GM21515 (cell line): ENCODE data around the gene PVALEF.
"Not testable (repeated sequence)": the region's sequence is repeated elsewhere in the genome, so short reads cannot be mapped to it uniquely, and the experiment has no call there.

Source experiments
- ATAC-seq: cut with Tn5 transposase; IDR thresholded peaks from one replicate; pipeline ENCODE4 v1.9.1; 2021; ENCODE audit not compliant: unreplicated experiment

Gene PVALEF

DNA sequence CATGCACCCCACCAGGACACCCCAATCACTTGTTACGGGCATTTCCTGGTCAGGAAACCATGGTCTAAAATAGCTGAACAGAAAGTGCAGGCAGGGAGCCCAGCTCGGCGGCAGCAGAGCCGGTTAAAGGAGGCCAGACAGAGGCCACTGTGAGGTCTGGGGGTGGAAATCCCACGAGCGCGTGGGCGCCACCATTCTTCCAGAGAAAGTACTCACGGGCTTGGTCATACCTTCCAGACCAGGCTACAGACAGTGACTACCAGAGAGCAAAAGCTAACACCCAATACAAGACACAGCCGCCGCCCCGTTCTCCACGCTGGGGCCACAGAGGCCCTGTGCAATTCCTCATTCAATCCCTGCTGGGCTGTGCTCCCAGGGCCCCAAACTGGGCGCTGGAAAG lies 45.6 kb downstream of the PVALEF start:
- no peak for ATAC-seq

DNA sequence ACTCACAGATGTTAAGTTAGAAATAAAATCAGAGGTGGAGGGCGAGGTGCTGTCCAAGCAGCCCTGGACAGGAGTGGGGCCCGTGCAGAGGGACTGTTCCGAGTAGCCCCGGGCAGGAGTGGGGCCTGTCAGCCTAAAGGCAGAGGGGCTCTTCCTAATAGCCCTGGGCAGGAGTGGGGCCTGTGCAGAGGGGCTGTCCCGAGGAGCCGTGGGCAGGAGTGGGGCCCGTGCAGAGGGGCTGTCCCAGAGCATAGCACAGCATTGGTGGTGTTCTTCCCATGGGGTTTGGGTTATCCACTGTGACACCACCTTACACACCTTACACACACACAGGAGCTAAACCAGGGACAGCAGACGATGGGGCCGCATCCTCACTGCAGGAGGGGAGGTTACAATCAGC lies 47.1 kb downstream of the PVALEF start:
- no peak for ATAC-seq

DNA sequence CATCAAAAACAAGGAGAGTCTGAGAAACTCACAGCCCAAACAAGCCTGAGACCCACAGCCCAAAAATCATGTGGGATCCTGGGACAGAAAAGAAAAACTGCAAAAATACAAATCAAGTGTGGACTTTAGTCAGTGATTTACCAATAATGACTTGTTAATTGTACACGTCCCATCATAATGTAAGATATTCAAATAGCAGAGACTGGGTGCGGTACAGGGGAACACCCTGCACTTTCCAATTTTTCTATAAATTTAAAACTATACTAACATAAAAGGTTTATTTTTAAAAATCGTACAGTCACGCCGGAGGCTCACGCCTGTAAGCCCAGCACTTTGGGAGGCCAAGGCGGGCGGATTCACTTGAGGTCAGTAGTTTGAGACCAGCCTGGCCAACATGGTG lies 48.7 kb downstream of the PVALEF start:
- no peak for ATAC-seq

DNA sequence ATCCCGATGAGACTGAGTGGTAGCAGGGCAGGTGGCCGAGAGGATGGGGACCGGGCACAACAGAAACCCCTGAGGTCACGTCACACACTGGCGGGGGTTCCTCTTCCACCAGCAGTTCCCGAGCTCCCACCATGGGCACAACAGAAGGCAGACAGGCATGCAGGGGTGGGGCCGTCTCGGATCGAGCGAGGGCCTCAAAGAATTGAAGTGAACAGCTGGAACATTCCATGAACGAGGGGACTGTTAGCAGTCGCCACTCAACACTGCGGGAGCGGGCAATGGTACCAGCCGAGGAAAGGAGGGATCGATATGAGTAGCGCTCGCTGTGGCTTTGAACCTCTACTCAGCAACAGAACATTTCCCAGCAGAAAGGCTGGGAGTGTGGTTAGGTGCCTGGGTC lies 52.2 kb downstream of the PVALEF start:
- no peak for ATAC-seq

DNA sequence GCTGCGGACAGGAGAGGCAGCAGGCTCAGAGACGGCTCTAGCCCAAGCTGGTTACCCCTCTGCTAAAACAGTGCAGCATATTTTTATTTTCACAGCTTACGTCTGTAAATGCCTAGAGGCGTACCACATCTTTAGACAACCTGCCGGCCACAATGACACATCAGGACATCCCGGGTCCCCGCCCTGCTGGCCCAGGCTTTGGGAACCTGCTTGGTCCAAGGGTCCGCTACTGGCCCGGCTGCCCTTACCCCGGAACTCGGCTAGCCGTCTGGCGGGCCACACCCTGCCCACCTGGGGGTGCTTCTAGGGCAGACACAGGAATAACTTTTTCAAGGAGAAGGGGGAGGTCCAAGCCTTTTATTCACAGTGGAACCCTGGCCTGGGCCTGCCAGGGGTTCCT lies 53.2 kb downstream of the PVALEF start:
- no peak for ATAC-seq

DNA sequence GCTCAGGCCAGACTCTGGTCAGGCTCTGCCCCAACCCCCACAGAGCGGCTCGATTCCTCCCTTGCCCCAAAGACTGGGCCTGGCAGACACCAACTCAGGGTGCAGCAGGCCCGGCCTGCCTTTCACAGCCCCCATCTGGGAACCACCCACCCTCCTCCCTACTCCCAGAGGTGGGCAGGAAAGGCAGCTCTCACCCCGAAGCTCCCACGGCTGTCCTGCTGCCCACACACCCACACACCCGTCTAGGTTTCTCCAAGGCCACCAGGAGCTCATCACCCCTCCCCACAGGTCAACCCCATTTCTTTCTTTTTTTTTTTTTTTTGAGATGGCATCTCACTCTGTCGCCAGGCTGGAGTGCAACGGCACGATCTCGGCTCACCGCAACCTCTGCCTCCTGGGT lies 53.7 kb downstream of the PVALEF start:
- ATAC-seq: no peak

DNA sequence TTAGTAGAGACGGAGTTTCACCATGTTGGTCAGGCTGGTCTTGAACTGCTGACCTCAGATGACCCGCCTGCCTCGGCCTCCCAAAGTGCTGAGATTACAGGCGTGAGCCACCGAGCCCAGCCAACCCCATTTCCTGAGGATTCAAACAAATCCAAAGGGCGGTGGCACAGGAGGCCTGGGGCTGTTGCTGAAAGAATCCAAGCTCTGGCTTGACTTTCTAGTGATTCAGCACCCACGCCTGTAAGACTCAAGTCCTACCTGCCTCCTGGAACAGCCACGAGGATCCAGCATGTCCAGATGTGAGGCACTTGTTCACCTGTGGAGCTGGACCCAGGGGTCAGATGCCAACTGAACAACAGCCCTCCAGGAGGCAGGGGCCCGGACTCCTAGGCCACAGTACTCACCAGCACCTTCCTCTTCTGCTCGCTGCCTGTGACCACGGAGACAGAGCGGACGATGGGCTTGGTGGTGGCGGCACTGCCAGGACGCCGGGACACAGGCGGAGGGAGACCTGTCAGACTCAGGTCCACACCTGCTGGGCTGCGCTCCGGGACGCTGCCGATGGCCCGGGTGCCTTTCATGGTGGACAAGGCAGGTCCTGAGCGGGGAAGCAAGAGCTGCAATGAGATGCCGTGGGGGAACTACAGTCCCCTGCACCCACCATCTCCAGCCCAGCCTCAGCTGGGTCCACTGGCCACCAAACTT lies 54.3 kb downstream of the PVALEF start:
- ATAC-seq: no peak

DNA sequence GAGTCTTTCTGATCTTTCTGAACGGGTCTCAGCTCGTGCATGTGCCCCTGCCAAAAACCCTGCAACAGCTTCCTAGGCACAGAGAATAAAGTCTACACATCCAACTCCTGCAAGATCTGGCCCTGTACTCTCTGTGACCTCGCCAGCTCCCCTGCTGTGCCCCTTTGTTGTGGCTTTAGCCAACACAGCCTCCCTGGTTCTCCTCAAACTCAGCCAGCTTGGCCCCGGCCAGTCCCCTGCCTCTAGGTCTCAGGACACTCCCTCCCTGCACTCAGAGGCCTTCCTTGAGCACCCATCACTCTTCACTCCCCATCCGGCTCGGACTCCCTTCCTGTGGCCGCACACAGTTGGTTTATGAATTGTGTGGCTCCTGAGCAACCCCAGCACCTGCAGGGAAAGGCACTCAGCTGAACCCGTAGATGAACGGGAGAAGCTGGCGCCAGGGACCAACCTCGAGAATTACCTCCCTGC lies 56.1 kb downstream of the PVALEF start:
- no peak for ATAC-seq

DNA sequence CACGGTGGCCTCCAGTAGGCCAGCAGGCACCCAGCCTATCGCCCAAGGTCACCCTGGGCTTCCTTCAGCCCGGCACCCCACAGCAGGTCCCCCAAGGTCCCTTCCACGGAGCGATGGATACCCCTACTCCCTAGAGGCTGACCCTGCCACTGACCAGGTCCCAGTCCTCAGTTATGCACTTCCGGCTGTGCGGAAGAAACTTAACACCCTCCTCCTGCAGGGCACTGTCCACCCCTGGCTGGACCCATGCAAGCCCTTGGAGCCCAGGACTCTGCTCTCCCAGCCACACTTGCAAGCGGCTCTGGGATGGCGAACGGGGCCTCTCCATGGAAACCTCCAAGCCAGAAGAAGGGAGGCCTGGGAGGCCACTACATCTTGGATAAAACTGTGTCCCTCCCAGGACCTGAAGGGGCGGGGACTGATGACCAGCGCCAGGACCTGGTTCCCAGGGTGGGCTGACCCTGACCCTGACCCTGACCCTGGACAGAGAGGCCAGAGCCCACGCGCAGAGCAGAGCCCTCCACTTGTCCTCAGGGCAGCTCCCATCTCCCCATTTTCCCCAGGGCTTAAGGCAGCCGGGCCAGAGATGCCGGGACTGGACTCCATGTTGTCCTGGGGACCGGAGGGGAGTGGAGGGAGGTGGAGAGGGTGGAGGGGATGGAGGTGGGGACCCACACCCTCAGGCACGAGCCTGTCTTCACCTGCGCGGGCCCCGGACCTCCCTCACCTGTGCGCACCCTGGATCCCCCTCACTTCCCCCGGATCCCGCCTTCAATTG lies 56.7 kb downstream of the PVALEF start:
- no peak for ATAC-seq

DNA sequence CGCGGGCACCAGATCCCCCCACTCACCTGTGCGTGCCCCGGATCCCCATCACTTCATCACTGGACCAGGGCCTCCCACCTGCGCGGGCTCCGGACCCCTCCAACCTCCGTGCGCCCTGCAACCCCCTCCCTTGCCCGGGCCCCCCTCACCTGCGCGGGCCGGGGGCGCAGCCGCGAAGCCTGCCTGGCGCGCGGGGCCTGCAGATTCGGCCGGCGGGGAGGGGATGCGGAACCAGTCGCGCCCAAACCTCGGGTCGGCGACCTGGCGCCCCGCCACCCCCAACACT lies 57.3 kb downstream of the PVALEF start:
- ATAC-seq: no peak

DNA sequence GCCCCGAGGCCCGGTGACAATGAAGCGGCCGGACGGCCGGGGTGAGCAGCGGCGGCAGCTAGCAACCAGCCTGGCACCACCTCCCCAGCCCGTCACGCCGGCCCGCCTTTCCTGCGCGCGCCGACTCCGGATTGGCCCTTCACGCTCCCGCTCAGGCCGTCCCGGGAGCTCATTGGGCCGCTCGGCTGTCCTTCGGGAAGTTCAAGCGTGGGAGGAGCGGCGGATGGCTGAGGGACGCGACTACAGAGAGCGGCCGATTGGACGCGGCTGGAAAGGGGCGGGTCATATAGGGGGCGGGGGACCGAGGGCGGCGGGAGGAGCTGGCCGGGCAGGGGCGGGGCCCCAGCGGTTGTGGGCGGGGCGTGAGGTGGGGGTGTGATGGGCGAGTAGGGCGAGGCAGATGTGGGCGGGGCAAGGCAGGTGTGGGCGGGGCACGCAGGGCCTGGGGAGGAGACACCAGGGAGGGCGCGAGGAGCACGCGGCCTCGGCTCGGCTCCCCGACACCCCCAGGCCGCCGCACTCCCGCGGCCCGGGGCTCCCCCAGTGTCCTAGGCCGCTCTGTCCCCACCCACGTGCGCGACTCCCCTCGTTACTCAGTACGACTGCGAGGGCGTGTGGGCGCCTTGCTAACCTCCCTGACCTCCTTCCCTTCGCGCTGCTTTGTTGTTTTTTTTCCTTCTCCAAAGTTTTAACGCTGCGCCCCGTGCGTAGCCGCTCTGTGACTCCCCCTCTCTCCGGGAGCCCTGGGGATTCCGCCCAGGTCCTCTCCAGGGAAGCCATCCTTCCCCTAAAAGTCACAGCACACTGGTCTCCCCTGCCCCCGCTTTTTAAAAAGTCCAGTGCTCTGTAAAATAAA lies 57.8 kb downstream of the PVALEF start, which contains the start of gene CEP131:
TSS of gene CEP131 (minus strand) at position 60 of the 856 bp plus-strand sequence. CDS start 2,909 bp downstream, outside the sequence.
- ATAC-seq: peak; percentile 93

DNA sequence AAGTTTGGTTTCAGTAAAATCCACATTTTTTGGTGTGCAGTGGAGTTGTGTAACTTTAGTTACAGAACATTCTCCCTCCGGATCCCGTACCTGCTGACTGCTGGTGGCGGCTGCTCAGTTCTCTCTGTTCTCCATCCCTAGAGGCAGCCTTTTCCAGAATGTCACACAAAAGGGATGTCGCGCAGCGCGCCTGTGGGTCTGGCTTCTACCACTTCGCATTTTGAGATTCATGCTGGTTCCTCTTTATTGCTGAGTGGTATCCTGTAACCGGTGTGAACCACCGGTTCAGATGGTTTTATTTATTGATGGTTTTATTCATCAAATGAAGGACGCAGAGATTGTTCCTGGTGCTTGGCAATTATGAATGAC lies 58.4 kb downstream of the PVALEF start:
- ATAC-seq: no peak

DNA sequence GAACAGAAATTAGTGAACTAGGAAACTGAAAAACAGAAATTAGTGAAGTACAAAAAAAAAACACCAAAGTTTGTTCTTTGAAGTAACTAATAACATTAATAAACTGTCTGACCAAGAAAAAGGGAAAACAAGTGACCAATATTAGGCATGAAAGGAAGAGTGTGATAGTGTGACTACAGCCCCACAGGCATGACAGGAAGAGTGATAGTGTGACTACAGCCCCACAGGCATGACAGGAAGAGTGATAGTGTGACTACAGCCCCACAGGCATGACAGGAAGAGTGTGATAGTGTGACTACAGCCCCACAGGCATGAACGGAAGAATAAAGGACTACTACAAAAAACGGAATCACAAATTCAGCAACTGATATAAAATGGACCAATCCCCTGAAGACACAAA lies 62.3 kb downstream of the PVALEF start:
- ATAC-seq: not testable (repeated sequence)

DNA sequence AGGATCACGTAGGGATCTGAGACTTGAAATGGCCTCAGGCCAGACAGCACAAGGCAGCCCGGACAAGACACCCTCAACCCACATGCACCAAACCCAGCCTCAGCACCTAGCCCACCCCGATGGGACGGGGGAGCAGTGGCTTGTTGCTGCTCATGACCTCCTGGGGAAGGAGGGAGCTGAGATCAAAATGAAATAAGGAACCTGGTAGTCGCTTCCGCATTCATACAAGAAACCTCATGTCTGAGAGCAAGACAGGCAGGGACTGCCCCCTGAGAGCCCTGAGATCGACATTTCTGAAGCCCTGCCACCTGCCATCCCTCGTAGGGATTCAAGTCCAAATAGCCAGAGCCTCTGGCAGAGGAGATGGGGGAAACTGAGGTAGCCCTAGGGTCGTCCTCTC lies 63.1 kb downstream of the PVALEF start:
- ATAC-seq: no peak

DNA sequence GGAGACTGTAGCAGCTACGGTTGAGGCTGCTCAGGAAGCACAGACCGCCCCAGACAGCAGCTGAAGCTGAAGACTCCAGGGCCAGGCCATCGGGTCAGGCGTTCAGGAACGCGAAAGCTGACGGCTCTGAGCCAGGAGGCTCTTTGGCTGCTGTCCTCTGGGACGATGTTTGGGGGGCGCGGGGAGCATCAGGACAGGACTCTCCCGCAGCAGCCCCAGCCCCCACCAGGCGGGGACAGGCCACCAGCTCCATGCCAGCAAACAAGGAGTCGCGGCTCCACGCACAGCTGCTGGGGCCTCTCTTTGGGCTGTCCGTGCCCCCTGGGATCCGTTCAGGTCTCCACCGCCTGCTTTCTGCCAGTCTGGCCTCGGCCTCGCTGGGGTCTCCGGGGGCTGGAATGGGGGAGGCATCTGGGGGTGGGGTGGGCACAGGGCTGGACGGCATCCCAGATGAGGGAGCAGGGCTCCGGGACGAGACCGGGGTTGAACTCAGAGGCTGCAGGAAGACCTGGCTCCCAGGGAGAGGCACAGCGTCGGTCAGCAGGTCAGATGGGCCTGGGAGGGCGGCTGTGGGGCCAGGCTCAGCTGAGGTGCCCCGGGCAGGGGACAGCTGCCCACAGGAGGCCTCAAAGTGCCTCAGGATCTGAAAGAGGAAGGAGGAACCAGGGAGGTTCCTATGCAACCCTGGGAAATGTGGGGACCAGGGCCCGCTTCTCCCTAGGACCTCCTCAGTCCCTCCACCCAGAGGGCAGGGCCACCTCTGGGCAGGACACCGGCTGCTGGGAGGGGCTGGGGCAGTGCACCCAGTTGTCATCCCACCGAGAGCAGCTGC lies 63.7 kb downstream of the PVALEF start:
- no peak for ATAC-seq

DNA sequence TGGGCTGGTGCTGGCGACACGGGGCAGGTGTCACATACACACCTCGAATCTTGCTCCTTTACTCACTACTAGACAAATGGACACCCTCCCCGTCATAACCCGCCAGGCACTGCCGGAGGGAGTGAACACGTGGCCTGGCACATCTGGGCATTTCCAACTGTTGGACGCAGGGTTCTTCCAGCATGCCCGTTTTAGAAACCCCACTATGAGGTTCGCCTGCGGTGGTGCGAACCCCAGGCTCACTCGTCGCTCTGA lies 64.3 kb downstream of the PVALEF start:
- ATAC-seq: no peak

DNA sequence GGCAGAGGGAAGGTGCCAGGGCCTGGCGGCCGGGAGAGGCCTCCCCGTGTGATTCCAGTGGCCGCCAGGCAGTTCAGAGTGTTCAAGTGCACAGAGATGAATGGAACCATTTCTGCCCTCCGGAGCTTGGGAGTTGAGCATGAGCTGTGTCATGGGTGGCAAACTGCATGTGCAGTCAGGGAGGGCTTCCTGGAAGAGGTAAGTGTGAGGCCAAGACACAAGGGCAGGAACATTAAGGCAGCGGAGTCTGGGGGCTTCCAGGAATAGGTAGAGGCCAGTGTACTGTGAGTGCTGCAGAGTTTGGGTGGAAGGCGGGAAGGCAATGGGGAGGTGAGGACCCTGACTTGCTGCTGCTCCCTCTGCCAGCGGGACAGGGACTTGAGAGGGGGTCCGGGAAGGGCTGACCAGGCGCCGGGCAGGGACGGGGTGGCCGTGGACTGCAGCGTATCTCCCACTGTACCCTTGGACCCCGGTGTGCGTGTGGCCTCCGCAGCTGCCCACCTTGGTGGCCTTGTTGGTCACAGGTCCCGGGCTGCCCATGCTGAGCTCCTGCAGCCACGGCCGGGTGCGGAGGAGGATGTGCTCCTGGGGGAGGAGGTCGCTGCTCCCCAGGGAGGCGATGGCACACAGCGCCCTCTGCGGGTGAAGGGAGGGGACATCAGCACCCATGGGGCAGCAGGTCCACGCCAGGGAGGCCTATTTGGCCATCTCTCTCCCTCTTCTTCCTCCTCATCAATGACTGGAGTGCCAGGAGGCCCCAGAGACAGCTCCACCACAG lies 64.9 kb downstream of the PVALEF start:
- no peak for ATAC-seq

DNA sequence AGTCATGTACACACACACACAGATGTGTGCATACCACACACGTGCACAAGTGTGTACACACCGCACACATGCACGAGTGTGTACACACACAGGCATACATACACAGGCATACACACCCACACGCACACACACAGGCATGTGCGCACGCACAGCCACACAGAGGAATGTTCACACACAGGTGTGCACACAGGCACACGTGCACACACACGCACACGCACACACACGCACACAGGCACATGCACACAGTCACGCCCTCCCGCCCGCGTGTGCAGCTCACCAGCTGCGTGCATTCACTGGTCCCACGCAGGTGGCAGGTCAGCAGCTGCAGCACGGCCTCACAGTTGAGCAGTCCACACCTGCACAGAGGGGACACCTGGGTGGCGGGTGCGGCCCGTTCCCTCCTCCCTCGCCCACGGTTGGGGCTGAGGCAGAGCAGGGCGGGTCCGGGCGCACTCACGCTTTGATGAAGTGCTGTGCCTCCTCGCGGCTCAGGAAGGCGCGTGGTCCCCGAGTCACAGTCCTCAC lies 65.9 kb downstream of the PVALEF start:
- ATAC-seq: no peak

DNA sequence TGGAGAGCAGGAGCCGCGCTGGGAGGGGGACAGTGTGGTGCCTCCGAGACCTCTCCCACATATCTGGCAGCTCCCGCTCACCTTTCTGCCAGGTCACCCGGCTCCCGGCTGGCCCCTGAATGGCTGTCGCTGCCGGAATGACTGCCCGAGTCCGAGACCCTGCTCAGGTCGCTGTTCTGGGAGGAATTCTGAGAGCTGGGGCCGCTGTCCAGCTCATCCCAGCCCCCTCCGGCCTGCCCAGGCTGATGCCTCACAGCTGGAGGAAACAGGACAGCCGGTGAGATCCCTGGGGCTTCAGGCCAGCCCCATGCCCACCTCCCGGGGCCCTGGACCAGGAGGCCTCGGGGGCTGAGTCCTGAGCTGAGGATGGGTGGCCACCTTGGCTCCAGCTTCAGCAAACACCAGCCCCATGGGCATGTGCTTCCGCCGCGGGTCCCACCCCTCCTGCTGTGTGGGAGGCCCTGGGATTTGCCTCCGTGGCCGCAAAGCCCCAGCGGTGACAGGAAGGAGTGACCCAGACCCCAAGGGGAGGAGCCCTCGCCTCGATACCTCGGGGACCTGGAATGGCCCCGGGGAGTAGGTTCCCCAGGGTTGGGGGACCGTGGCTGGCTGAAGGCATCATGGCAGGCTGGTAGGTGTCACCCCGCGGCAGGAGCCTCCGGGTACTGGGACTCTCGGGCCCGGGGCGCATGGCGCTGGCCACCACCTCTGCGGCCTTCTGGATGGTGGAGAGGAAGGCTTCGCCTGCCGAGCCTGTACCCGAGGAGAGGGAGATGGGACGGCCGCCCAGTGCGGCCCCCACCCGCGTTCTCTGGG lies 66.7 kb downstream of the PVALEF start:
- no peak for ATAC-seq
